DND-41 (cell line): ENCODE results near the gene STEAP4.

Experiments
- EZH2 ChIP-seq: IDR thresholded peaks from 3 replicates; pipeline ENCODE4 v1.6.1; 2012; ENCODE audit warnings: borderline replicate concordance, low read depth, mild to moderate bottlenecking, moderate library complexity, low read length, inconsistent platforms; ENCODE audit not compliant: severe bottlenecking
- TF ChIP-seq, protein P1 (sequence below): IDR thresholded peaks from 2 replicates; pipeline ENCODE4 v1.5.1; 2012; ENCODE audit warnings: borderline replicate concordance, low read length, moderate library complexity, mild to moderate bottlenecking; ENCODE audit not compliant: poor library complexity, severe bottlenecking; ENCODE audit errors: extremely low read depth

DNA sequence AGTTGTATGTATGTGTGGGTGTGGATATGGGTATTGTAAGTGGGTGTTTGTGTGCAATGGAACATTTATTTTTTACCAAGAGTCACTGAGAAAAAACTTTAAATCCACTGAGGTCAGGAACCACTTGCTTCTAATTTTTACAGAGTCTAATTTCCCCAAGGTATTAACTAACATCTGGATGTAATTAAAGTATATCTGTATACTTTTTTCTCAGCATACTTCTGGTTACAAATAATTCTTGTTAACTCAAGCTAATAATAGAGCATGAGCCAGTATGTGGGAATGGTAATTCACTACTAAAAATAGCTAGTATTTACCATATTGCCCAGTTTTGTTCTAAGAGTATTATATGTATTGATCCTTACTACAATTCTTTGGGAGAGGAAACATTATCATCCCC lies 24.6 kb upstream of the STEAP4 start:
- TF ChIP-seq, protein P1, sequence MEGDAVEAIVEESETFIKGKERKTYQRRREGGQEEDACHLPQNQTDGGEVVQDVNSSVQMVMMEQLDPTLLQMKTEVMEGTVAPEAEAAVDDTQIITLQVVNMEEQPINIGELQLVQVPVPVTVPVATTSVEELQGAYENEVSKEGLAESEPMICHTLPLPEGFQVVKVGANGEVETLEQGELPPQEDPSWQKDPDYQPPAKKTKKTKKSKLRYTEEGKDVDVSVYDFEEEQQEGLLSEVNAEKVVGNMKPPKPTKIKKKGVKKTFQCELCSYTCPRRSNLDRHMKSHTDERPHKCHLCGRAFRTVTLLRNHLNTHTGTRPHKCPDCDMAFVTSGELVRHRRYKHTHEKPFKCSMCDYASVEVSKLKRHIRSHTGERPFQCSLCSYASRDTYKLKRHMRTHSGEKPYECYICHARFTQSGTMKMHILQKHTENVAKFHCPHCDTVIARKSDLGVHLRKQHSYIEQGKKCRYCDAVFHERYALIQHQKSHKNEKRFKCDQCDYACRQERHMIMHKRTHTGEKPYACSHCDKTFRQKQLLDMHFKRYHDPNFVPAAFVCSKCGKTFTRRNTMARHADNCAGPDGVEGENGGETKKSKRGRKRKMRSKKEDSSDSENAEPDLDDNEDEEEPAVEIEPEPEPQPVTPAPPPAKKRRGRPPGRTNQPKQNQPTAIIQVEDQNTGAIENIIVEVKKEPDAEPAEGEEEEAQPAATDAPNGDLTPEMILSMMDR, result no peak
- TF ChIP-seq EZH2, result no peak
